Measurements from ENCODE around the gene C19orf85.

C19orf85 gene

DNA sequence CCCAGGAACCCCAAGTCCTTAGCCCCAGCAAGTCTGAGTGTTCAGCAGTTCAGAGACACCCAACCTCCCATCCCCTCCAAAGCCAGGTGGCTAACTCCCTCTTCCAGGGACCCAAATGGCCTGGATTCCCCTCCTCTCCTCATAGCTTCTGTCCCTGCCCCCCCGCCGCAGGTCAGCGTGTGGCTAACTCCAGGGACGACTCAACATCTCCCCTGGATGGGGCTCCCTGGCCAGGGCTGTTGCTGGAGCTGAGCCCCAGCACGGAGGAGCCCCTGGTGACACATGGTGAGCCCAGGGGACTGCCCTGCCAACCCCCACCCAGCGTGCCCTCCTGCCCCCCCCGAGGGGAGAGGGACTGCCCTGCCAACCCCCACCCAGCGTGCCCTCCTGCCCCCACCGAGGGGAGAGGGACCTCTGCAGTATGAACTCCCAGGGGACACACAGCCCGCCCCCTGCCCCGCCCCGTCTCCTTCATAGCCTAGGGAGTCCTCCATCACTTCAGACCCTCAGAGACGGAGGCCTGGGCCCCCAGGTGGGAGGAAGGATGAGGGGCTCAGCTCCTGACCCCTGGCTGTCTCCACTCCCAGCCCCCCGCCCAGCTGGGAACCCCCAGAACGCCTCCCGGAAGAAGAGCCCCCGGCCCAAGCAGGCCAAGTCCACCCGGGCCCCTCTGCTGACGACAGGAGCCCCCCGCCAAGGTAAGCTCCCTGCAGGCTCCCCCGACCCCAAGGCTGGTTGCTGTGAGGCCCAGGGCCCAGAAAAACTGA lies 25.3 kb upstream of the C19orf85 start:
- in situ Hi-C loops (cut with HindIII; ENCODE audit: low sequenced_read_pairs) = no loop called here

DNA sequence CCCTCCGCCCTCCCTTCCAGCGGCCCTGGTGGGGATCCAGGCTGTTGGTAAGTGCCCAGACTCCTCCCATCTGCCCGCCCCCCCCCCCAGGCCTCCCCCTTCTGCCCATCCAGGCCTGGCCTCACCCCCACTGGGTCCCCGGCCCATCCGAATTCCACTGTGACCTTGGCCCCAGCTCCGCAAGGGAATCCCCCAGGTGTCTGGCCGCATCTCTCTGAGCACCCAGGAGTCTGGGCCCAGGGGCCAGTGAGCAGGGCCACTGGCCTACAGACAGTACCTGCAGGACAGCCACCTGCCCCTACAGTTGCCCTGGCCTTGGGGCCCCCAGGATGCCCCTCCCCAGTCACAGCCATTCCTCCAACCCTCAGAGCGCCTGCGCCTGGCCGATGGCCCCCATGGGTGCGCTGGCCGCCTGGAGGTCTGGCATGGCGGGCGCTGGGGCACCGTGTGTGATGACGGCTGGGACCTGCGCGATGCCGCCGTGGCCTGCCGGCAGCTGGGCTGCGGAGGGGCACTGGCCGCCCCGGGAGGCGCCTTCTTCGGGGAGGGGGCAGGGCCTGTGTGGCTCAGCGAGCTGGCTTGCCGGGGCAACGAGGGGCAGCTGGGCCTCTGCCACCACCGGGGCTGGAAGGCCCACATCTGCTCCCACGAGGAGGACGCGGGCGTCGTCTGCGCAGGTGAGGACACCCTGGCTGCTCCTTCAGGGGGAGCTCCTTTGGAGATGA lies 24.6 kb upstream of the C19orf85 start:
- in situ Hi-C loops (cut with HindIII; ENCODE audit: low sequenced_read_pairs) = no loop called here

GRCh38 chr19:55487924-55488687 lies 23.6 kb upstream of the C19orf85 start, which contains the start of gene SSC5D:
TSS of gene SSC5D (plus strand) at chr19:55488436. CDS start at chr19:55488590, 154 bp downstream.
- in situ Hi-C loops (cut with HindIII; ENCODE audit: low sequenced_read_pairs) = no loop called here

- in situ Hi-C loops (cut with HindIII; ENCODE audit: low sequenced_read_pairs) = no loop called here
These were observed 22.7 kb upstream of the C19orf85 start for GRCh38 chr19:55486971-55487923.

DNA sequence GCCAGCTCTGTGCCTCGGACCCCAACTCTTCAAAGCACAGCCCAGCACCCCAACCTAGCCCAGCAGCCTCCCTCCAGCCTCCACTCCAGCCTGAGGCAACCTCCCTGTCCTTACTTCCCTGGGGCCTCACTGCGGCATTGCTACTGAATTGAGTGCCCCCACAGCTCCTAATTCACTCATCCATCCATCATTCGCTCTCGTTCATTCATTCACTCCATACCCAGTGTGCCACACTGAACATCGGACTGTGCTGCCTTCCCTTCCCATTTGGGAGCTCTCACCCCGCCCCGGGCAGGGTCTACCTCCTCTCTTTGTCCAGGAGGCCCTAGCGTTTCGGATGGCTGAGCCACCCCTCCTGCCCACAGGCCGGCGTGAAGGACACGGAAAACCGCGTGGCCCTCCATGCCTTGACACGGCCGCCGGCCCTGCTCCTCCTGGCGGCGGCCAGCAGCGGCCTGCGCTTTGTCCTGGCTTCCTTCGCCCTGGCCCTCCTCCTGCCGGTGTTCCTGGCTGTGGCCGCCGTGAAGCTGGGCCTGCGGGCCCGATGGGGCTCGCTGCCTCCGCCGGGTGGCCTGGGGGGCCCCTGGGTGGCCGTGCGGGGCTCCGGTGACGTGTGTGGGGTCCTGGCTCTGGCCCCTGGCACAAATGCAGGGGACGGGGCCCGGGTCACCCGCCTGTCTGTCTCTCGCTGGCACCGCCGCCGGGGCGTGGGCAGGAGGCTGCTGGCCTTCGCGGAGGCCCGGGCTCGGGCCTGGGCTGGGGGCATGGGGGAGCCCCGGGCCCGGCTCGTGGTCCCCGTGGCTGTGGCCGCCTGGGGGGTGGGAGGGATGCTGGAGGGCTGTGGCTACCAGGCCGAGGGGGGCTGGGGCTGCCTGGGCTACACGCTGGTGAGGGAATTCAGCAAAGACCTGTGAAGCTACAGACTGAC lies 21.8 kb upstream of the C19orf85 start:
- in situ Hi-C loops (cut with HindIII; ENCODE audit: low sequenced_read_pairs) = no loop called here

DNA sequence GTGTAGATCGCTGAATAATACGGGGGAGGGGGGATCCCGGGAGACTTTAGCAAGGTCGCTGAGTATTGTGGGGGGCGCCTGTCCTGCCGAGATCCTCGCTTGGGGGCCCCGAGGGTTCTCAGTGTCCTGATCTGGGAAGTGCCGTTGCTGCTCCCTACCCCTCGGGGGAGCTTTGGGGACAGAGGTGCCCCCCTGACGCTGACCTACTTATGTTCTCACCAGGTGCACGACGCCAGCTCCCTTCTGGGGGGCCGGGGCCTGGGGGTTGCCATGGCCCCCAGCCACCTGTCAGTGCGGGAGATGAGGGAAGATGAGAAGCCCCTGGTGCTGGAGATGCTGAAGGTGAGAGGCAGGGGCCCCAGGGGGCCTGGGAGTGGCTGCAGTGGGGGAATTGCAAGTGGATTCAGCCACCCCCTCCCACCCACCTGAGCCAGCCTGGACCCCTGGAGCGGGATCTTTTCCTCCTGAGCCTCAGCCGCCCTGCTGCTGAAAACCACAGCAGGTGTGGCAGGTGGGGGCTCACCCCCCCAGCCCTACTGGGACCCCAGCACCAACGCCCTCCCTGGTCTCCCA lies 21.0 kb upstream of the C19orf85 start:
- in situ Hi-C loops (cut with HindIII; ENCODE audit: low sequenced_read_pairs) = no loop called here

DNA sequence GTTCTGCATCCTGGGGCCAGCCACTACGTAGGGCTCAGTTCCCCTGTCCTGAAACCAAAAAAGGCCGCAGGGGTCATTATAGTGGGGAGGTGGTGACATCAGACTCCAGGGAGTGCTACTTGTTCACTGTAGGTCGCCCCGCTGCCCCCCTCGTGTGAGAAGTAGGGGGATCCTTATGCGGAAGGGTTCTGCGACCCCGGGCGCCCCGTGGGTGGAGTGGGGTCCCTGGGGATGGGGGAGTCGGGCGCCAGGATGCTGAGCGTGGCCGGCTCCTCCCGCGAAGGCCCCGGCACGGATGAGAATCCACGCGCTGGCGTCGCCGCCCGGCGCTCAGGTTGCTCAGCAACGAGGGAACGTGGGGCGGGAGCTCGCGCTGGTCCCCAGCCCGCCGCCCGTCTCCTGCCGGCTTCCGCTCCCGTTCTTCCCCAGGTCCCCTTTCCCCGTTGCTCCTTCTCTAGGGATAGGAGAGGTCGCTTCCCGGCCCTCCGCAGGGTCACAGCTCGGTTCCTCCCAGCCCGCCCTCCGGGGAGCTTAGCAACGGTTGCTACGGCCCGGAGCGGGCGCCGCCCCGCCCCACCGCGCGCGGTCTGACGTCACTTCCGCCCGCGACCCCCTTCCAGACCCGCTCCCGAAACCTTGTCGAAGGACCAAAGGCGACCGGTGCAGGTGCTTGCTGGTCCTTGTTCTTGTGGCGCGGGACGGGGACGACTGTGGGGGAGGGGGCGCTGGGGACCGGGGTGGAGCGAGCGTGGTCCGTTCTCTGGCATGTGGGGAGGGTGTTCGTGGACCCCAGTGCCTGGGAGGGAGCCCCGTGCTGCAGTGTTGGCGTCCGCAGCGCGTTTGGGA lies 20.3 kb upstream of the C19orf85 start, which contains the start of gene NAT14:
TSS of gene NAT14 (plus strand) at position 596 of the 846 bp plus-strand sequence. CDS start 521 bp downstream, outside the sequence.
- in situ Hi-C loops (cut with HindIII; ENCODE audit: low sequenced_read_pairs) = no loop called here

DNA sequence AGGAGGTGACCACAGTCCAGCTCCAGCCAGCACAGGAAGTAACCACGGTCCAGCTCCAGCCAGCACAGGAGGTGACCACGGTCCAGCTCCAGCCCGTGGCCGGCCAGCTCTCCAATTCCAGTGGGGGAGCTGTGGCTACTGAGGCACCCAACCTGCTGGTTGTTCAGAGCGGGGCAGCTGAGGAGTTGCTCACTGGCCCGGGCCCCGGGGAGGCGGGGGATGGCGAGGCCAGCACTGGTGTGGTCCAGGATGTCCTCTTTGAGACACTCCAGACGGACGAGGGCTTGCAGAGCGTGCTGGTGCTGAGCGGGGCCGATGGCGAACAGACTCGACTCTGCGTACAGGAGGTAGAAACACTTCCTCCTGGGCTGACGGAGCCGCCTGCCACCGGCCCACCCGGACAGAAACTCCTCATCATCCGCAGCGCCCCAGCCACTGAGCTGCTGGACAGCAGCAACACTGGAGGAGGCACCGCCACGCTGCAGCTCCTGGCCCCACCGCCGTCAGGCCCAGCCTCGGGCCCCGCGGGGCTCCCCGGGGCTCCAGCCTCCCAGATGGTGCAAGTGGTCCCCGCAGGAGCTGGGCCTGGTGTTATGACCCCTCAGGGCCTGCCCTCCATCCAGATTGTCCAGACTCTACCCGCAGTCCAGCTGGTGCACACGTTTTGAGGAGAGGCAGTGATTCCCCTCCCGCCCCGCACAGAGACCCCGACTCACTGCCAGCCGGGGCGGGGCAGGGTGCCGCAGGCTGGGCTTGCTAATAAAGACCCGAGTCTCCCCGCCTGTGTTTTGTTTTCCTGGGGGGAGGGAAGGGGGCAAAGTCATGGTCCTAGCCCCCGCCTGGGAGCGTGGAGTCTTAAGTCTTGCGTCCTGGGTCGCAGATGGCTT lies 19.4 kb upstream of the C19orf85 start:
- in situ Hi-C loops (cut with HindIII; ENCODE audit: low sequenced_read_pairs) = no loop called here

DNA sequence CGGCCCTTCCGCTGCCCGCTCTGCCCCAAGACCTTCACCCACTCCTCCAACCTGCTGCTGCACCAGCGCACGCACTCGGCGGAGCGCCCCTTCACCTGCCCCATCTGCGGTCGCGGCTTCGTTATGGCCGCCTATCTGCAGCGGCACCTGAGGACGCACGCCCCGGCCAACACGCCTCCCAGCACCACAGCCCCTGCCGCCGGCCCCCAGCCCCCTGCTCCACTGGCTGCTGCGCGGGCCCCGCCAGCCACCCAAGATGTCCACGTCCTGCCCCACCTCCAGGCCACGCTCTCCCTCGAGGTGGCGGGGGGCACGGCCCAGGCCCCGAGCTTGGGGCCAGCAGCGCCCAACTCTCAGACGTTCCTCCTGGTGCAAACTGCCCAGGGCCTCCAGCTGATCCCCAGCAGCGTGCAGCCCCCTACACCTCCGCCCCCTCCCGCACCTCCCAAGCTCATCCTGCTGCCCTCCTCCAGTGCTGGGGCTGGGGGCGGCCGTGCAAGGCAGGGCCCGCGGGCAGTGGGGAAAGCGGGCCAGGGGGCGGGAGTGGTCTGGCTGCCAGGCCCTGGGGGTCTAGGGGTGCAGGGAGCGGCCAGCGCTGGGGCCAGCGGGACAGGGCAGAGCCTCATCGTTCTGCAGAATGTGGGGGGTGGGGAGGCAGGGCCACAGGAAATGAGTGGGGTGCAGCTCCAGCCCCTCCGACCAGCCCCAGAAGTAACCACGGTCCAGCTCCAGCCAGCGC lies 18.6 kb upstream of the C19orf85 start:
- in situ Hi-C loops (cut with HindIII; ENCODE audit: low sequenced_read_pairs) = no loop called here

- in situ Hi-C loops (cut with HindIII; ENCODE audit: low sequenced_read_pairs) = no loop called here
These were observed 17.8 kb upstream of the C19orf85 start for GRCh38 chr19:55482156-55482961.

- in situ Hi-C loops (cut with HindIII; ENCODE audit: low sequenced_read_pairs) = no loop called here
These were observed 17.2 kb upstream of the C19orf85 start for GRCh38 chr19:55481794-55482155.

GRCh38 chr19:55481148-55481793 lies 16.7 kb upstream of the C19orf85 start:
- in situ Hi-C loops (cut with HindIII; ENCODE audit: low sequenced_read_pairs) = no loop called here

DNA sequence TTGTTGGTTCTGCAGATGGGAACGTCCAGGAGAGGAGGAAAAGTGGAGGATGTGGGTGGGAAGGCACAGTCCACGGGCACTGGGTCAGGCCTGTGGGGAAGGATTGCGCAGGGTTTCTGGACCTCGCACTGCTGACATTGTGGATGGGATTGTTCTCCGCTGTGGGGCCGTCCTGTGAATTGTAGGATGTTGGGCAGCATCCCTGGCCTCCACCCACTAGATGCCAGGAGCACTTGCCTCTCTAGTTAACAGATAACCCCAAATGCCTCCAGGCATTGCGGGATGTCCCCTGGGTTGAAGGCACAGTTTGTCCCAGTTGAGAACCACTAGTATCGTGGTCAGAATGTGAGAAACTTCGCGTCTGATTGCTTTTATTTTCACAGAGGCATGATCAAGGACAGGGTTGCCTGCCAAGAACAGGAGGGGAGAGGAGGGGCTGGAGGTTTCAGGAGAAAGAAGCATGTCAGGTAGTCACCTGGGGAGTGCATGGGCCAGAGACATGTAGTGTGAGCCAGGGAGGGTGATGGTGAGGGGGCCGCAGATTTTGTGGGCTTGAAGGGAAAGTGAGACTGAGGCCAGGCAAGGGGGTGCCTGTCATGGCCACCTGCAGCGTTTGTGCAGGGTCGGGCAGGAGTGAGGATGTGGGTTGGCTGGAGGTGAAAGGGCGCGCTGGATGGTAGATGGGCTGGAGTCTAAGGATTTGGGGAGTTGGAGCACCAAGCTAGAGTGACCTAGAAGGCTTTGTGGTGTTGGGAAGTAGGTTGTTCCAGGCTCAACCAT lies 15.1 kb upstream of the C19orf85 start:
- in situ Hi-C loops (cut with HindIII; ENCODE audit: low sequenced_read_pairs) = no loop called here

DNA sequence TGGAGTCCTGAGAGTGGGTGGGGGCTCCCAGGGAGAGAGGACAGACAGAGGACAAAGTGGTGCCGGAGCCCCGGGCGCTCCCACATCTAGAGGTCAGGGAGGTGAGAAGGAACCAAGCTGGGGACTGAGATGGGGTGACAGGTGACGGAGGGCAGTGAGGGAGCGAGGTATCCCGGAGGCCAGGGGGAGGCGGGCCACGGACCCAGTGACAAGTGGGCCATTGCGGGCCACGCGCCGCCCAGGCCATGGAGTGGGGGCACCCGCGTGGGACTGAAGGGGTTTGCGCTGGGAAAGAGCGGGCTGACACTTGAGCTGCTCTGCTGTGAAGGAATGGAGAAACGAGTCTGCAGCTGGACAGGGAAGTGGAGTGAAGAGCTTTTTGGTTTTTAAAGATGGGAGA lies 14.5 kb upstream of the C19orf85 start:
- in situ Hi-C loops (cut with HindIII; ENCODE audit: low sequenced_read_pairs) = no loop called here

All from DLD1 (cell line).